ENCODE results near the gene GKN2. TPM values are rescaled to one million over a fixed set of nuclear protein-coding genes. Genes with fewer than 3 reads are reported as not detected.

GKN2 gene
- polyA plus RNA-seq, 2 of the 4 experiments (the other 2 are of a cell fraction) = 0.93 to 3.7 TPM

DNA sequence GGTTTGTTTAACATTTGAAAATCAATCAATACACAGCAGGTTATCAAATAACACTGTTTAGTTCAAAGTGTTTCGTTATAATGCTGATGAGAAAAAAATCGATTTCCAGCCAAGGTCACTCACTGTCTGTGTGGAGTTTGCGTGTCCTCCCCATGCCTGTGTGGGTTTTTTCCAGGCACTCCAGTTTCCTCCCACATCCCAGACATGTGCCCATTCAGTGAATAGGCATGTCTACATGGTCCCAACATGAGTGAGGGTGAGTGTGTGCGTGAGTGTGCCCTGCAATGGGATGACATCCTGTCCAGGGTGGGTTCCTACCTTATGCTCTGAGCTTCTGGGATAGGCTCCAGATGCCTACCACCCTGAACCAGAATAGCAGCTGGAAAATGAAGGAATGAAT, 8.7 kb upstream of the GKN2 start:
- 78% methylated on average over 4 of the region's 4 CpGs for WGBS (ENCODE audit: missing lambda C conversion rate)
- DNase-seq (ENCODE audit: low read depth in 1 of 2, low spot score in 1 of 2) = no peak
- no peak overlapping the region for H3K4me2 ChIP-seq
- POLR2A ChIA-PET = no interaction called here
- H3K27ac ChIP-seq = 0 out of 6 replicates have a peak overlapping the region, but pooled peaks of 1 of the 2 experiments have one; percentile 28
- FAIRE-seq = peak; percentile 43
- peaks cover 6% of the 10 kb centered on the region; the same call in 2 of the 3 replicates for H3K9me3 ChIP-seq
- CTCF ChIA-PET = no interaction called here
- H3K4me1 ChIP-seq = no peaks in the 10 kb centered on the region
- no peak overlapping the region for H3K4me3 ChIP-seq
- TF ChIP-seq RCOR1 (IDR thresholded peaks at IDR 0.05; ENCODE audit: low read depth, low read length) (no peak), POLR2AphosphoS2 (conservative IDR thresholded peaks at IDR 0.05; ENCODE audit: low read length) (no peak), HOXB13 (CRISPR knock-in tag; IDR thresholded peaks at IDR 0.05; ENCODE audit: low read depth) (no peak), CBX8 (IDR thresholded peaks at IDR 0.05) (no peak), FOSB (CRISPR knock-in tag; IDR thresholded peaks at IDR 0.05) (no peak), CEBPB (IDR thresholded peaks at IDR 0.05) (no peak), FOXS1 (CRISPR knock-in tag; IDR thresholded peaks at IDR 0.05) (no peak), ZC3H11A (IDR thresholded peaks at IDR 0.05) (no peak), MAFK (IDR thresholded peaks at IDR 0.05; ENCODE audit: partially characterized antibody) (no peak), GATA3 (IDR thresholded peaks at IDR 0.05; ENCODE audit: borderline replicate concordance) (no peak), RAD21 (conservative IDR thresholded peaks at IDR 0.05 in 1 of 2, IDR thresholded peaks at IDR 0.05 in 1 of 2) (no peak), HEYL (CRISPR knock-in tag; IDR thresholded peaks at IDR 0.05) (no peak), KDM5A (IDR thresholded peaks at IDR 0.05) (no peak), MAZ (IDR thresholded peaks at IDR 0.05; ENCODE audit: borderline replicate concordance, low read depth, low read length) (no peak)
- TF ChIP-seq, protein P1, sequence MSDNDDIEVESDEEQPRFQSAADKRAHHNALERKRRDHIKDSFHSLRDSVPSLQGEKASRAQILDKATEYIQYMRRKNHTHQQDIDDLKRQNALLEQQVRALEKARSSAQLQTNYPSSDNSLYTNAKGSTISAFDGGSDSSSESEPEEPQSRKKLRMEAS (IDR thresholded peaks at IDR 0.05) = no peak
- TF ChIP-seq, protein P2, sequence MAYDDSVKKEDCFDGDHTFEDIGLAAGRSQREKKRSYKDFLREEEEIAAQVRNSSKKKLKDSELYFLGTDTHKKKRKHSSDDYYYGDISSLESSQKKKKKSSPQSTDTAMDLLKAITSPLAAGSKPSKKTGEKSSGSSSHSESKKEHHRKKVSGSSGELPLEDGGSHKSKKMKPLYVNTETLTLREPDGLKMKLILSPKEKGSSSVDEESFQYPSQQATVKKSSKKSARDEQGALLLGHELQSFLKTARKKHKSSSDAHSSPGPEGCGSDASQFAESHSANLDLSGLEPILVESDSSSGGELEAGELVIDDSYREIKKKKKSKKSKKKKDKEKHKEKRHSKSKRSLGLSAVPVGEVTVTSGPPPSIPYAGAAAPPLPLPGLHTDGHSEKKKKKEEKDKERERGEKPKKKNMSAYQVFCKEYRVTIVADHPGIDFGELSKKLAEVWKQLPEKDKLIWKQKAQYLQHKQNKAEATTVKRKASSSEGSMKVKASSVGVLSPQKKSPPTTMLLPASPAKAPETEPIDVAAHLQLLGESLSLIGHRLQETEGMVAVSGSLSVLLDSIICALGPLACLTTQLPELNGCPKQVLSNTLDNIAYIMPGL (CRISPR knock-in tag; IDR thresholded peaks at IDR 0.05; ENCODE audit: borderline replicate concordance) = no peak
- TF ChIP-seq, protein P3, sequence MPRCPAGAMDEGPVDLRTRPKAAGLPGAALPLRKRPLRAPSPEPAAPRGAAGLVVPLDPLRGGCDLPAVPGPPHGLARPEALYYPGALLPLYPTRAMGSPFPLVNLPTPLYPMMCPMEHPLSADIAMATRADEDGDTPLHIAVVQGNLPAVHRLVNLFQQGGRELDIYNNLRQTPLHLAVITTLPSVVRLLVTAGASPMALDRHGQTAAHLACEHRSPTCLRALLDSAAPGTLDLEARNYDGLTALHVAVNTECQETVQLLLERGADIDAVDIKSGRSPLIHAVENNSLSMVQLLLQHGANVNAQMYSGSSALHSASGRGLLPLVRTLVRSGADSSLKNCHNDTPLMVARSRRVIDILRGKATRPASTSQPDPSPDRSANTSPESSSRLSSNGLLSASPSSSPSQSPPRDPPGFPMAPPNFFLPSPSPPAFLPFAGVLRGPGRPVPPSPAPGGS (IDR thresholded peaks at IDR 0.05) = no peak
- TF ChIP-seq, protein P4, sequence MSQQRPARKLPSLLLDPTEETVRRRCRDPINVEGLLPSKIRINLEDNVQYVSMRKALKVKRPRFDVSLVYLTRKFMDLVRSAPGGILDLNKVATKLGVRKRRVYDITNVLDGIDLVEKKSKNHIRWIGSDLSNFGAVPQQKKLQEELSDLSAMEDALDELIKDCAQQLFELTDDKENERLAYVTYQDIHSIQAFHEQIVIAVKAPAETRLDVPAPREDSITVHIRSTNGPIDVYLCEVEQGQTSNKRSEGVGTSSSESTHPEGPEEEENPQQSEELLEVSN (IDR thresholded peaks at IDR 0.05; ENCODE audit: borderline replicate concordance, low read depth) = no peak
- ATAC-seq = no peak

DNA sequence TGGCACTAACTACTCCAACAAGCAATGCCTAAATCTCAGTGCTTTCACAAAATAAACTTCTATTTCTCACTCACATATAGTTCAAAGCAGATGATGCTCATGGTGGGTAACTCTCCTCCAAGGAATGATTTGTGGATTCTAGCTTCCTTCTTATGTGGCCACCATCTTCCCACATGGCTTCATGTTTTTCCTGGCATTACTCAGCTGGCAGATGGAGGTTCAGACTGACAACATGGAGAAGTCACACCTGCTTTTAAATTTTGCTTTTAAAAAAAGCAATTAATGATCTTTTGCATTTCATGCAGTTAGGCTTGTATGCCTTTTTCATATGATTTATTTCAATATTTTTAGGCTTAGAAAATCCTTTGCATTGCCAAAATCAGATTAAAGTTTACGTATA, 6.3 kb upstream of the GKN2 start:
- POLR2A ChIA-PET = no interaction called here
- Histone ChIP-seq H3K9me3 (peaks cover 6% of the 10 kb centered on the region; the same call in 2 of the 3 replicates), H3K4me2 (no peak overlapping the region), H3K4me1 (no peaks in the 10 kb centered on the region), H3K4me3 (no peak overlapping the region), H3K27ac (no peak overlapping the region)
- FAIRE-seq = no peak
- no peak for ATAC-seq
- DNase-seq (ENCODE audit: low read depth in 1 of 2, low spot score in 1 of 2) = no peak
- 90% methylated on average over 1 of the region's 1 CpG for WGBS (ENCODE audit: missing lambda C conversion rate)
- CTCF ChIA-PET = interaction anchor here (0.9 to 3.2 kb wide), 4 partner anchors 15 to 54 kb away, joined by 4 to 10 read pairs (median 6); partner anchors contain the start of gene ANTXR1
- TF ChIP-seq RAD21 (conservative IDR thresholded peaks at IDR 0.05 in 1 of 2, IDR thresholded peaks at IDR 0.05 in 1 of 2) (no peak), CEBPB (IDR thresholded peaks at IDR 0.05) (no peak), HOXB13 (CRISPR knock-in tag; IDR thresholded peaks at IDR 0.05; ENCODE audit: low read depth) (no peak), NR3C1 (IDR thresholded peaks at IDR 0.05) (no peak), SREBF2 (IDR thresholded peaks at IDR 0.05) (no peak), EHF (CRISPR knock-in tag; IDR thresholded peaks at IDR 0.05) (no peak), TP53 (CRISPR knock-in tag; IDR thresholded peaks at IDR 0.05) (no peak), RFX5 (IDR thresholded peaks at IDR 0.05) (no peak), ESRRA (IDR thresholded peaks at IDR 0.05; ENCODE audit: borderline replicate concordance, low read length) (no peak), SMC3 (IDR thresholded peaks at IDR 0.05) (no peak), HEYL (CRISPR knock-in tag; IDR thresholded peaks at IDR 0.05) (no peak), CBX8 (IDR thresholded peaks at IDR 0.05) (no peak), TFCP2L1 (CRISPR knock-in tag; IDR thresholded peaks at IDR 0.05) (no peak), CHD2 (IDR thresholded peaks at IDR 0.05; ENCODE audit: low read length, partially characterized antibody) (no peak)
- TF ChIP-seq, protein P5, sequence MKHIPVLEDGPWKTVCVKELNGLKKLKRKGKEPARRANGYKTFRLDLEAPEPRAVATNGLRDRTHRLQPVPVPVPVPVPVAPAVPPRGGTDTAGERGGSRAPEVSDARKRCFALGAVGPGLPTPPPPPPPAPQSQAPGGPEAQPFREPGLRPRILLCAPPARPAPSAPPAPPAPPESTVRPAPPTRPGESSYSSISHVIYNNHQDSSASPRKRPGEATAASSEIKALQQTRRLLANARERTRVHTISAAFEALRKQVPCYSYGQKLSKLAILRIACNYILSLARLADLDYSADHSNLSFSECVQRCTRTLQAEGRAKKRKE (CRISPR knock-in tag; IDR thresholded peaks at IDR 0.05; ENCODE audit: low read depth) = no peak
- TF ChIP-seq, protein P6, sequence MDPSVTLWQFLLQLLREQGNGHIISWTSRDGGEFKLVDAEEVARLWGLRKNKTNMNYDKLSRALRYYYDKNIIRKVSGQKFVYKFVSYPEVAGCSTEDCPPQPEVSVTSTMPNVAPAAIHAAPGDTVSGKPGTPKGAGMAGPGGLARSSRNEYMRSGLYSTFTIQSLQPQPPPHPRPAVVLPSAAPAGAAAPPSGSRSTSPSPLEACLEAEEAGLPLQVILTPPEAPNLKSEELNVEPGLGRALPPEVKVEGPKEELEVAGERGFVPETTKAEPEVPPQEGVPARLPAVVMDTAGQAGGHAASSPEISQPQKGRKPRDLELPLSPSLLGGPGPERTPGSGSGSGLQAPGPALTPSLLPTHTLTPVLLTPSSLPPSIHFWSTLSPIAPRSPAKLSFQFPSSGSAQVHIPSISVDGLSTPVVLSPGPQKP (IDR thresholded peaks at IDR 0.05; ENCODE audit: low read depth, low read length) = no peak
- TF ChIP-seq, protein P1 (IDR thresholded peaks at IDR 0.05) = no peak
- TF ChIP-seq, protein P7, sequence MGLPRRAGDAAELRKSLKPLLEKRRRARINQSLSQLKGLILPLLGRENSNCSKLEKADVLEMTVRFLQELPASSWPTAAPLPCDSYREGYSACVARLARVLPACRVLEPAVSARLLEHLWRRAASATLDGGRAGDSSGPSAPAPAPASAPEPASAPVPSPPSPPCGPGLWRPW (IDR thresholded peaks at IDR 0.05) = no peak
